GM21360 (cell line): ENCODE results near the gene RTL1.

Source experiments
- ATAC-seq: cut with Tn5 transposase; IDR thresholded peaks from one replicate; pipeline ENCODE4 v1.9.1; 2021; ENCODE audit warnings: mild to moderate bottlenecking, moderate library complexity; ENCODE audit not compliant: unreplicated experiment

RTL1 gene

DNA sequence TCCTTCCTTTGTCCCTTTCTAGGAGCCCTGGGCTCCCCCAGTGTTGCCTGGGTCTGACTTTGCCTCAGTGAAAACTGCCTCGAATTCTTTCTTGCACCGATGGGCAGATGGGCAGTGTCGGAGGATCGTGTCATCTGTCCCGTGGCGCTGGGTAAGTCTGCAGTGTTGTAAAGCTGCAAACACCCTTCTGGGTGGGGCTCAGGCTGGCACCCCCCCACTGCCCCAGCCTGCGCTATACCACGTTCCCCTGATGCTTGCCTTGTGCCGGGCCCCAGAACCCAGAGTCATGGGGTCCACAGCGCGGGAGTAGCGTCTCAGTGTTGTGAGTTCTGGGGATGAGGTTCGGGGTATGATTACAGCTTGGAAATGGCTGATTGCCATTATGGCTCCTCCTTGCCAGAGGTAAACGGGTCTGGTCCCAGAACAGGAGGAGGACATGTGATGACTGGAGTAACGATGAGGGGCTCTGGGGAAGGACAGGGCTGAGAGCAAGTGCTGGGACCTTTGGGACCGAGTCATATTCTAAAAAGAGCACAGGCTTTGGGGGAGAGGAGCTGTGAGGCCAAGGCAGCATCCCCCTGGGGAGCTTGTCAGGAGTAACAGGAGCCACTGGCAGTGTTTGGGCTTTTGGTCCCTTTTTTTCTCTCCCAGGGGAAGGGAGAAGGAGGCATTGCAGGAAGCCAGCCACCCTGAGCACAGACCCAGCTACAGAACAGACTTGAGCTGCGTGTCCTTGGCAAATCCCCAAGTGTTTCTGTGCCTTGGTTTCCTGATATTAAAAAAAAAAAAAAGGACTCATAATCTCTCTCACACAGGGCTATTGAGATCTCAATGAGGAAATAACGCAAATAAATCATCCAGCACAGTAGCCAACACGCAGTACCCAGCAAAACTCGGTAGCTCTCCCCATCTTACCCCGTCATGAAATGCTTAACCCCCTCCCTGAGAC, 4.3 kb downstream of the RTL1 start:
- ATAC-seq, result no peak

DNA sequence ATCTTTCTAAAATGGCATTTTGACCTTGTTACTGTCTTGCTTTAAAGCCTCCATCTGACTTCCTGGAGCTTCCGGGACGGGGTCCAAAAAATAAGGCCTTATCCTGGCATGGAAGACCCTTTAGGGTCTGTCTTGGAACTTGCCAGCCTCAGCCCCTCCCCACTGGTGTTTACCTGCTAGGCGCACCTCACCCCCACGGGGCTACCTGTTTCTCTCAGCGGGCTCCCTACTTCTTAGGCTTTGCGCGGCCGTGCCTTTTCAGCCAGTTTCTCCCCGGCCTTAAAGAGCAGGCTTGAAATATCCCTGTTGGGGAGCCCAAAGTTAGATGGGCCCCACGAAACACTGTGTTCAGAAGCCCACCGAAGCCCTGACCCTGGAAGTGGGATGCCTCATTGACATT, 5.1 kb downstream of the RTL1 start:
- no peak for ATAC-seq

DNA sequence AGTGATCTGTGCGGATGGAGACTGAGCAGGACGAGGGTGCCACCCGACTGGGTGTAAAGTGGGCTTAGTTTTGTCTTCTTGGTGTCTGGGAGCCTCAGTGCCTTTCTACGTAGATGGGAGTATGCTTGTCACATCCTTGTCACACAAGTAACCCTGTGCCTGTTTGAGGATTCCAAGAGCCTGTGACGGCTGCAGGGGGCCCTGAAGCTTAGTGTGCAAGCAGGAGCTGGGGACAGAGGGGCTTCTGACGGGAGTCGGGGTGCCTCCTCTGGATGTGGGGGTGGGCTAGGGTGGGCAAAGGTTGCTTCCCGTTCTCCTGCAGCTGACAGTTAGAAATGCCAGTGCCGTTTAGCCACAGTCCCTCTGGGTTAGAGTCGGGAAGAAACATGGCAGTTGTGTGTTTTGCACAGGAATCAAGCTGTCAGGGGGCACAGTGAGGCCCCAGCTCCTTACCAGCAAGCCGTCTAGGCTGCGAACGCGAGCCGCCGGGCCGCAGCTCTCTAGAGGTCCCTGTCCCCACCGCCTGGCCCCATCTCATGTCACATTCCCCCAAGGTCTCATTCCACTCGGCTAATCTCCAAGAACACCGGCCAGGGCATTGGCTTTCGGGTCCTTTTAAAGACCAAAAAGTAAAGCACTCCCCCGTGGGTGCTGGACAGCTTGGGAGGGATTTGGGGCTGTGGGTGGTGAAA, 7.0 kb downstream of the RTL1 start:
- ATAC-seq, result no peak

DNA sequence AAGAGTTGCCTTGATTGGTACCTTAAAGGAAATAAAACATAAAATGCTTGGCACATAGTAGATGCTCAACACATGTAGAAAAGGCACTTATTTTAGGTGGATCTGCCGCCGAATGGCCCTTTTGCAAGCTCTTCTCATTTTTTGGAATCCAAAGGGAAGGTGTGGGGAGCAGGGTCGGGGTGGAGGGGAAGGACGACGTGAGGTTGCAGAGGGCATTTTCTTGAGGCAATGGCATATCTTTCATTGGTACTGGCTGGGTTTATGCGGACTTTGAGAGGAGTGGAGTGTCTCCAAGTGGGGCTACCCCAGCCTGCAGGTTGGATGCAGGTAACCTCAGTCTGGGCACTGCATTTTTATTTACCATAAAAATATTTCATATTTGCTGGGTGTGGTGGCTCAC, 8.1 kb downstream of the RTL1 start:
- no peak for ATAC-seq

DNA sequence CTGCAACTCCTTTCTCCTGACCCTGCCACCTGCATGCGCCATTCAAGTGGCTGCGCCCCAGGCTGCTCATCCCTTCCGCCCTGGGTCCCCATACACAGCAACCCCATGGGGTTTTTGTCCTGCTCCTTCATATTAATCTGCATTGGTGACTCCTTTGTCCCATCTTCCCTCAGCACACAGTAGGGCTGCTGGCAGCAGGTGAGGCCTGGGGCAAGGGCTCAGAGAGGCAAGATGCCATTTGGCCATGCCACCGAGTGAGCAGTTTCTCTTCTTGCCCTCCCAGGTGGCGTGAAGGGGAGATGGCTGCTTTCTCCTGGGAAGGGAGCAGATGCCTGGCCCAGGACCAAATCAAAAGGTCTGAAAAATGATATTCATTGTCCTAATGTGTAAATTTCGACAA, 9.1 kb downstream of the RTL1 start:
- no peak for ATAC-seq

DNA sequence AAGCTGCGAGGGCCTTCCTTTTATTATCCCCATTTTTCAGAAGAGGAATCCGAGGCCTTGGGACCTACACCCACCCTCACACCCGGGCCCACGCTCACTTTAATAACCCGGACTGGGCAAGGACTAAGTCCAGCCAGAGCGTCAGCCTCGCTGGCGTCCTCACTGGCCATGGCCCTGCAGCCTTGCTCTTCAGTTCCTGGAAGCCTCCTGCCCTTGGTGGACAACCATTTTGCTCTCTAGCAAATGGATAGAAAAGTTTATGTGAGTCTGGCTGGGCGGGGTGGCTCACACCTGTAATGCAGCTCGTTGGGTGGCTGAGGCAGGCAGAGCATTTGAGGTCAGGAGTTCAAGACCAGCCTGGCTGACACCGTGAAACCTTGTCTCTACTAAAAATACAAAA, 9.8 kb downstream of the RTL1 start:
- no peak for ATAC-seq

DNA sequence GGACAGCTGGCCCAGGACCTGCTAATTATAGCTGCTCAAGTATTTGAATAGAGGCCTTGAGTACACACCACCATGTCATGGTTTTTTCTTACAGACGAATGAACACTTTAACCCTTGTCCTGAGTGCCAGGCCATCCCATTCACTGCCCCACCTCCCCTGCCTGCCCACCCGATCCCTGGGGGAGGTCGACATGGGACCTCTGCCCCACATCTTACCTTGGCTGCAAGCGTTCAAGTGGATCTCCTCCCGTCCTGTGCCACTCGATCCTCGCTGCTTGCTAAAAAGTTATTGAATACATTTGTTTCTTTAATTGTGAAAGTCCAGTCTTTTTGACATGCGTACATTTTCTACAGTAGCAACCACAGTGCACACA, 10.3 kb downstream of the RTL1 start:
- ATAC-seq, result no peak

DNA sequence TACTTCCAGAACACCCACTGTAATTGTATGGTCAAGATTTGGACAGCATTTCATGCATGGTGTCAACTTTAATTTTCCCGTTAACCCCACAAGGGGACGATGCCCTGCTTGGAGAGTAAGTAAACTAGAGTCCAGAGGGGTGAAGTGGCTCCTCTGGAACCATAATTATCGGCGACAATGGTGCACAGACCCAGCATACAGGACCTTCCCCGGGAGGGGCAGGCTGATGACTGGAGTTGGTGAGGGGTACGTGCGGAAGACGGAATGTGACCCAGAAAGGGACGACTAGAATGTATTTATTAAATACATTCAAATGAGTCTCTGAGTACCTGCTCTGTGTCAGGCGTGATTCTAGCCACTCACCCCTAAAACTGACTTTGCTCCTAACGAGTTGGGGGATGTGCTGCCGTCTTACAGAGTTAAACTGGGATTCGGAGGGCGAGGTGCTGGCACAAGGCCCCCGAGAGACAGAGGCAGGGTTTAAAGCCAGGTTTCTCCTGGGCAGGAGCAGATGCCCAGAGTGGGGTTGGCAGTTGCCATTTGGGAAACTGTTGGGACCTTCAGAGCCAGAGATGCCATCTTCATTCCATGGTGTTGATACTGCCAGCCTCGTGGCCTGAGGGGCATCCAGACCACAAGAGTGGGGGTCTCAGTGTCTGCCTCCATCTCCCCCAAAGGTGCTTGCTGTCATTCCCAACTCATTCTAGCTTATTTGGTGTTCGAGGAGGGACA, 10.9 kb downstream of the RTL1 start:
- no peak for ATAC-seq

DNA sequence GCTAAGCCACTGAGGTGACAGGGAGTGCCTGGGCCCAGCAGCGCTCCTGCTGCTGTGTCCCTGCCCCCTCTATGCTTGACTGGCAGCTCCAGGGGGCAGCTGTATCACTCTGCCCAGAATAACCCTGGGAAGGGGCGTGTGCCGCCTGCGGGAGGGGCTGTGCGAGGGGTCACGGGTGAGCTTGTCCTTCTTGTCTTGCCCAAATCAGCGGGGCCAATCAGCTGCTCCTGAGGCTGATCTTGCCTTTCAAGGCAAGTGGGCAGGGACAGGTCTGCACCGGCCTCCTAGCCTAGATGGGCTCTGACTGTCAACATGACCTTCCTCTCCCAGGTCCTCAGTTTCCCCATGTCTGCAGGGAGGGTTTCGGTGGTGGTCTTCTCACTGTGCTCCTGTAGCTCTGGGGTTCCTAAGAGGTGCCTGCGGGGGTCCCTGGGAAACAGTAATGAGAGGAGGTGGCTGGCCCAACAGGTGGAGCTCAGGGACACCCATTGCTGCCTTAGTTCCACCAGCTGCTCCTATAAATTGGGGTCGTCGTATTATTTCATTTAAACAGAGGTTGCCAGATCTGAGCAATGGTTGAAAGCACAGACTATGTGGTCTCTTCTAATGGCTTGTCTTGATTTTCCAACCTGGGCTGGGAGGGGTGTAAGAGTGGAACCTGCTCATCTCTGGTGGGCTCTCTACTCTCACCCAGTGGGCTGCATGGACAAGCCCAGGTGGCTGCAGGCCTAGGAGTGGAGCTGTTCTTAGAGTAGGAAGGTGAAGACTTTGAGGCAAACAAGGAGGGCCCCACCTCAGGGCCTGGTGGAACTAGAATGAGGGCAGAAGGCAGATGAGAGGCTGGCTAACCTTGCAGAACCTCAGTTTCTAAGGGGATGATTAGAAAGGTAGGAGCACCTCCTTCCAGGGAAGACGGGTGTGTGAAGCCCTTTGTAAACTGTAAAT, 11.7 kb downstream of the RTL1 start:
- ATAC-seq, result no peak

DNA sequence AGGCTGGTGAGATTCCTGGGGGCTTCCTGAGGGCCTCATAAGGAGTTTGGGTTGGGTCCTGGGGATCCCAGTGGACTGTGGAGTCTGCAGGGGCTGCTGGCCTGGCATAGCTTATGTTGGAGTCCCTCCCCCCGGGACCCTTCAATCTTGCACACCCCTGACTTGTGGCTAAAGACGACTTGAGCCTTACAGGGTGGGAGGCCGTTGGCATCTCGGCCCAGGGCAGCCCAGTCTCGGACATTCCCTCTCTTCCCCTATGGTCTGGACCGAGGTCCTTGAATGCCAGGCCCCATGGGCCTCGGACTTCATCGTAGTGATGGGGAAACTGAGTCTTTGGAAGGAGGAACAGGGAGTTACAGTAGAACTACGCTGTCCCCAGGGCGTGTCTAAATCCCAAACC, 12.5 kb downstream of the RTL1 start:
- ATAC-seq, result no peak

DNA sequence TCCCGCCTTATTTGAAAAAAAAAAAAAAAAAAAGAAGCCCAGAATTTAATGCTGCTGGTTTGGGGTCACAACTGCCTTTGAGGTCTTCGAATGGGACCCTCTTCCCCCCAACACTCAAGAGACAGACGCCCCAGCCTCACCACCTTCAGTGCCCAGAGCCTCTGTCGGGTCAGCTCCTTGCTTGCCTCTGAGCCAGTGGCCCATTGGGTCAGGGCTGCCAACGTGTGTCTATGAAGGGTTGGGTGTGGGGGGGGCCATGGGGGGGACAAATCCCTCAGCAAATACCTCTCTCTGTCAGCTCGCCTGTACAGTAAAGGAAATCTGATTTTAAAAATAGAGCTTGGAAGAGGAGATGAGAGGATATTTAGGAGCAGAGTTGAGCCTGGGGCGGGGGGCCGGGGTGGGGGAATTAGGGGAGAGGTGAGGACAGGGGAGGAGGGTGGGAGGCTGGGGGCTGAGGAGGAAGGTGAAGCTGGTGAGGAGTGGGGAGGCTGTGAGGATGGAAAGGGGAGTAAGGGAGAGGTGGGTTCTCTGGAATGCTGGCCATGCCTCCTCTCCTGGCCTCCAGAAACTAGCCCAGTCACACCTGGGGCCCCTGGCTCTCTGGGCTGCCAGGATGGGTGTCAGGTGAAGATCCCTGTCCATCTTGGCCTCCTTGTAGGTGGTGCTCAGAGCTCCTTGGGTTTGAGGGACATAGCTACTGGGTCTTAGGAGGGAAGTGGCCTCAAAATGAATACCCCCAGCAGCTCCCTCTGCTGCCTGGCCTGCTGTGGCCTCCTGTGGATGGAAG, 13.3 kb downstream of the RTL1 start:
- no peak for ATAC-seq

DNA sequence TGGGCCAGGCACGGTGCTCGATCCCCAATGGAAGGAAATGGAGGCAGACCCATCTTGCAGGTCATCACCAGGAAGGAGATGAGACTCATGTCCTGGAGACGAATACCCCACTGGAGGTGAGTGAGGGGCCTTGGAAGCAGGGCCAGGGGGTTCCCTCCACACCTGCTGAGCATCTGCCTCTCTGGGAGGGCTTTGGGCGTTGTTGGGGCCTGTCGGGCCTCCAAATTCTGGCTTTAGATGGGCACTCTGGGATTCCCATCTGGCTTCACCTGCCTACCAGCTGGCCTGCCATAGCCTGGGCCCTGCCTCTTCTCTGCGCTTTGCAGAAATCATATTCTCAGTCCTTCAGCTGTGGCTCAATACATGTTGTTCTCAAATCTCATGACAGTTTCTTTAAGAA, 13.9 kb downstream of the RTL1 start:
- ATAC-seq, result no peak

DNA sequence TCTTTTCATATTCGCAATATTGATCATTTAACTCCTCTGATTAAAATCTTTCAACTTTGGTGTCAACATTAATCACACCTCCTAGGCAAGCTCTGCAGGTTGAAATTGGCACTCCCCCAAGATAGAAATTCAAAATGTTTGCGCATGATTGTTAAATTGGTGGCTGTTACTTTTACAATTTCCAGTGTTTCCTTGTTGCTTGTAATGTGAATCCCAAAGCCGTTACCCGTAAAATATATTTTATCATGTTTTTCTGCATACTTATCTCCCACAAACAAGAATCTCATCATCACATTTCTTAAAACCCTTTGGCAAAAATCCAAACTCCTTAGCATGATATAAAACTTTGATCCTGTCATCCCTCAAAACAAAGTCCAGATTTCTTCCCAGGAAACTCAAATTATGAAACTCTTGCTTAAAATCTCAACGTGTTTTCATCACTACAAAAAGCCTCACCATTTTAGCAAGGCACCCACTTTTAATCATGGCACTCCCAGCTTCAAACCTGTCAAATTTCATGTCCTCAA, 14.7 kb downstream of the RTL1 start:
- no peak for ATAC-seq

DNA sequence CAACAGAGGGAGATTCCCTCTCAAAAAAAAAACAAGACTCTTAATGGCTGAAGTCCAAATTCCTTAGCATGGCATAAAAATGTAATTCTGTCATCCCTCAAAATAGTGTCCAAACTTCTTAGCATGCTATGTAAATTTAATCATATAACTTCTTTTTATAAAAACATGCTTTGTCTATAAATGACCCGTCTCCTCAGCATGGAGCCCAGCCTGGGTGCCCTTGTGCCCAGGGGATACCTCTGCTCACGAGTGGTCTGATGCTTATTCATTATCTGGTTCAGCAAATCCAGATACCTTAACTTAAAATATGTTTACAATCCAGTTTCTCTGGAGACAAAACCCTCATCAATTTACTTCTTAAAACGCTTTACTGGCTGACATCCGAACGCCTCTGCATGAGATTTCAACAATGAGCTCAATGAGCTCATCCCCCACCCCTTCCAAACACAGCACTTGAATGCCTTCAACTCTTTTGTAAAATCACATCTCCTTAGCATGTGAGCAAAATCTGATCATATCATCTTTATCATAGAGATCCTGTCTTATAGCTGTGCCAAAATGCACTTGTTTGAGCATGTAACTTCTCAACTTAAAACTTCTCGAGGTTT, 15.7 kb downstream of the RTL1 start:
- ATAC-seq, result no peak

DNA sequence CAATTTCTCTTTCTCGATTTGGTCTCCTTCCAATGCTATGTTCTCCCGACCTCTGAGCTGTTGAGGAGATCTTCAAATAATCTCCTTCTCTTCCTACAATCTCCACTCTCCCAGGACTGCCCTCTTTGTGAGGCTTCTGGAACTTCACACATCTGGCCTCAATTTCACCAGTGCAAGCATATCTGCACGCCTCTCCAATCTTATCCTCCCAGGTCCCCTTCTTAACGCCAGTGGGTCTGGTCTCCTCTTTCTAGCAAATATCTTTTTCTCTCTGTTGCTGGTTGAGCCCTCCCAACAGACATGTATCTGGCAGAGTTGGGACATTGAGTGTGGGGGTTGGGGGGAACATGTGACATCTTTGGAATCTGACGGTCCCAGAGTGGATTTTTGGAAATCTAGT, 17.9 kb downstream of the RTL1 start:
- ATAC-seq, result no peak

DNA sequence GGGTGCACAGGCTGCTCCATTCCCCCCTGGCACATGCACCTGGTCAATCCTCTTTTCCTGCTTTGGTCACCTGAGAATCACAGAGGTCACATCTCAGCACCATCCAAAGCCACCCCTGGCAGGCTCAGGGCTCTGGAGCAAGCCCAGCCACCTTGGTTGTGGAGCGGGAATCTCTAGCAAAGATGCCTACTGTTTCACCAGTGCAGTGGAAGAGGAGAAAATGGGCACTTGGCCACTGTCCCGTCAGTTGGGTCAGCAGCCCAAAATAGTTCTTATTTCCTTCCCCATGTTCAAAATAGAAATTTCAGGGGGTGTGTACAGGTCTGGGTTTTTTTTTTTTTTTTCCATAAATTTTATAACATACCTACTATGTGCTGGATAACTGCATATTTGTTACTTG, 18.3 kb downstream of the RTL1 start:
- no peak for ATAC-seq

DNA sequence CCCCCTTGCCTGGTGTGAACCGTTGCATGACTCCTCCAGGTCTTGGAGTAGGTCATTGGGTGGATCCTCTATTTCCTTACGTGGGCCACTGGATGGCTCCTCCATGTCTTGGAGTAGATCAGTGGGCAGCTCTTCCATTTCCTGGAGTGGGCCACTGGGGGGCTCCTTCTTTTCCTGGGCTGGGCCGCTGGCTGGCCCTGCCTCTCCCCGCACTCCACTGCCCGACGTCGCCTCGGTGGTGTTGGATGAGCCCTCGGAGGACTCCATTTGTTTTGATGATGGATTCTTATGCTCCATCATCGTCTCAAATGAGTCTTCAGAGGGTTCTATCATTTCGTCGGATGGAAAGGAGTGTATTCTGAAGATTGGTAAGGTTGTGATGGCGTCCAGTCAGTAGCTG, 19.1 kb downstream of the RTL1 start:
- no peak for ATAC-seq

DNA sequence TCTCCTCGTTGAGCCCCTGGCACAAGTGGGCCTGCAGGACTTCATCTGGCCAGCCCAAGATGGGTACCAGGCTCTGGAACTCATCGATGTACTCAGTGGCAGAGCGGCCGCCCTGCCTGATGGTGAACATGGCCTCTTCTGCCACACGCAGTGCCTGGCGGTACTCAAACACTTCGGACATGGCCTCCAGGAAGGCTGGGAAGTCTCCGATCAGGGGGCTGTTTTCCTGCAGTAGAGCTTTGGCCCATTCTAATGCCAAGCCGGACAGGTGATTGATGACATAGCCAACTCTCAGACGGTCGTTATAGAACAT, 19.8 kb downstream of the RTL1 start:
- ATAC-seq, result no peak

DNA sequence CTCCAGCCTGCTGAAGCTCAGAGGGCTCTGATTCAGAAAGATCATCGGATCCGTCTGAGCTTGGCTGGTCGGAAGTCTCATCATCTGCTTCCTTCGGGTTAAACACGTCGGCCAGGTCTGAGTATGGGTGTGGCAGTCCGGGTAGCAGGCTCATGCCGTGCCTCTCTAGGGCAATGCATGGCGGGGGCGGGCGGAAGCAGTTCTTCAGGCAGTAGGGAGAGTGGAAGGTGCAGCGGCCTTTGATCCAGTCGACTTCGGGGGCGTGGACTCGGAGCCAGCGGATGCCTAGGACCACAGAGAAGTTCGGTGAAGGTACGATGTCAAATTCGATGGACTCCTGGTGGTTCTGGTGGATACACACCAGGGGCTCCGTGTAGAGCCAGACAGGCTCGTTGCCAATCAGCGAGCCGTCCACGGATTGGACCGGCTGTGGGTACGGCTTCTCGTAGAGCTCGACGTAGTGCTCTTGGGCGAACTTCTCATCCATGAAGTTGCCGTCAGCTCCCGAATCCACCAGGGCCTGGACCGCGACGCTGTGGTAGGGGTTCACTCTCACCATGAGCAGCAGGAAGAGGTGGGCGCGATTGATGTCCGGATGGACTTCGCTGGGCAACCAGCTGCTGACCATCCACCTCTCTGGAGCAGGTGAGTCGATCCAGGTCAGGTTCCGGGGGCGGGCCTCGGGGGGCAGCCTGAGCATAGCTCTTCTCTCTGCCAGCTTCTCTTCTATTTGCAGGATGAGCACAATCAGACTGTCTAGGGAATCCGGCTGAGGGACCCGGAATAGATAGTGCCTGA, 20.3 kb downstream of the RTL1 start:
- ATAC-seq, result no peak
